ENCODE measurements around the gene FER.
"Not testable (repeated sequence)": the region's sequence is repeated elsewhere in the genome, so short reads cannot be mapped to it uniquely, and the experiment has no call there.

FER gene

GRCh38 chr5:108747774-108748400 lies at the start of gene FER:
Gene FER (plus strand): TSS chr5:108747897. CDS start chr5:108798183, 50,286 bp downstream.
- DNase-seq = peak; percentile 32

DNA sequence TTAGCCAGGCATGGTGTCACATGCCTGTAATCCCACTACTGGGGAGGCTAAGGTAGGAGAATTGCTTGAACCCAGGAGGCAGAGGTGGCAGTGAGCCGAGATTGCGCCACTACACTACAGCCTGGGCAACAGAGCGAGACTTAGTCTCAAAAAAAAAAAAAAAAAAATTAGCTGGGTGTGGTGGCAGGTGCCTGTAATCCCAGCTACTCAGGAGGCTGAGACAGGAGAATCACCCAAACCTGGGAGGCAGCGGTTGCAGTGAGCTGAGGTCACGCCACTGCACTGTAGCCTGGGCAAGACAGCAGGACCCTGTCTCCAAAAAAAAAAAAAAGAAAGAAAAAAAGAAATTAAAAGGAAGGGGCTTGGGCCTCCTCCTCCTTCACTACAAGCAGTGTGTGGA lies 47.3 kb upstream of the FER start:
- not testable (repeated sequence) for DNase-seq

DNA sequence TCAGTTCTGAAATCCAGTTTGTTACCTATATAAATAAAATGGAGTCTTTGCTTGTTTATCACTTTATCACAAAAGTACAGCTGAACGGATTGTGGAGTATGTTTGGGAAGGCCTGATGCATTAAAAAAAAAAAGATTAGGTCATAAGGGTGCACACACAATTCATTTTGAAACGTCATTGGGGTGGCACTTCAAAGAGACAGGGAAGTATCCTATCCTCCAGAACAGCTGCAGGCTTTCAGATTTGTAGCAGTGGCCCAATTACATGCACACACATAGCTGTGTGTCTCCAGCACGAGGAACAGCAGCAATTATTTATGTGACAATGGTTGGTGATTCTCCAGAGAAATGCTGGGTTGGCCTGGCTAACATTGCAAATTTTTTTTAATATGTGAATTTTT lies 46.8 kb upstream of the FER start:
- DNase-seq = peak; percentile 69

GRCh38 chr5:108702546-108702945 lies 45.2 kb upstream of the FER start:
- DNase-seq = no peak

- DNase-seq = peak; percentile 66
Observed at GRCh38 chr5:108703313-108703712, 44.4 kb upstream of the FER start.

- DNase-seq = no peak
Observed at GRCh38 chr5:108707141-108707540, 40.6 kb upstream of the FER start.

- peak; percentile 50 for DNase-seq
Observed at GRCh38 chr5:108711898-108712297, 35.8 kb upstream of the FER start.

- no peak for DNase-seq
Observed at GRCh38 chr5:108715408-108715807, 32.3 kb upstream of the FER start.

DNA sequence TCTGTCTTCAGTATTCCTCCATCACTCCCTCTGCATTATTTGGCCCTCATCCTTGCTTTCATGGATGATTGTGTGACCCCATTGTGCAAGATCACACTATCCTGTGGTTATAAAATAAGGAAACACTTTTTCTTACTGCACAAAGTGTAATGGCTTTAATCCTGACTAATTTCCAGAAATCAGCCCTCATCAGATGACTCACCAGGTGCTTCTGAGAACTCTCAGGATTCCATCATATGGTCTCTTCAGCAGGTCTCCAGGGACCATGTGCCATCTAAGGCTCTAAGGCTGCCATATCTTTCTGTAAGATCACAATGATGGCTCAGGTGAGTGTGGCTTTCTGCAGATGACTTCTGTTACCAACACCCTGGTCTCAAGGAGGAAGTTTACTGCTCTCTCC lies 27.3 kb upstream of the FER start:
- DNase-seq = no peak

DNA sequence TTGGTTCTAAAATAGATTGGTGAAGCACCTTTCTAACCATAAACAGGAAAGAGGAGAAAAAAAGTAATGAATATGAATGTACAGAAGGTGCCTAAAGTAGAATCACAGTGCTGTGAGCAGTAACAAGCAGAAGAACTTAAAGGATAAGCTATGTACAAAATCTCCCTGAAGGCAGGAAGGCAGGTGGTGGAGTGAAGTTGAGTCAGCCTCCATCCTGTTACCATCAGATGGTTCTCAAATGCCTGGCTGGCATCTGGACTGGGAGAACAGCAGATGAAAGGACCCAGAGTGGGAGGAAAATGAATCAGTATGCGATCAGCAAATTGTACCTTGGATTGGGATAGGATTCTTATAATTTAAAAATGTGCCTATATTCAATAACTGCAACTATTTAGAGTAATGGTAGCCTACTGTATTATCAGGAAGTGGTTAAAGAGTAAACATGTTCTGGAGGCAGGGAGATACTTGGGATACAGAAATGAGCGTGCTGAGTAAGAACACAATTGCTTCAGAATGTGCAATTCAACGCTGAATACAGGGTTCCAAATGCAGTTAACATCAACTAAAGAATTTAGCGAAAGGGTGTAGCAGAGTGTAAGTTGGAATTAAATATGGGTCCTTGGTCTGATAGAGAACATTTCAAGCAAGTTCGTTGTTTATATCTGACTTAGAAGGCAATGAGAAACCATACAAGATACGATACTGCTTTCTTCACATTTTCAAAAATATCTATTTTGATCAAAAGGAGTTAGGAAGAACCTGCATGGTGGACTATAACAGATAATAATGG lies 21.1 kb upstream of the FER start:
- DNase-seq = peak; percentile 55

DNA sequence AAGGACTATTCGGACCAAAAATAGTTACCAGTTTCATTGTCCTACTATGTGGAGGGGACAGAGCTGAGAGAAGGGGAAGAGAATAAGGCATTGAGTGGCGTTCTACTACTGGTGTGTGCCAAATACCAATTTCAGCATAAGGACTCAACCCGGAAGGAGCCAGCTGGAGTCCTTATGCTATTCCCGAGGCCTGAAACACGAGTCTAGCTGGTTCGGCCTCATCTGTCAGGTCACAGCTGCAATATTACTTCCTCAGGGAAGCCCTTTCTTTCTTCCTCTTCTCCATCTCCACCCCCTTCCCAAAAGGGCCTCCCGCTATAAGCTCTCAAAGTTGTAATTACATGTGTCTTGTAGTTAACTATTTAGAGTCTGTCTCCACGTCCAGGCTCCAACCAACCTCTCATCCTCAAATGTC lies 20.5 kb upstream of the FER start:
- peak; percentile 87 for DNase-seq

- DNase-seq = peak; percentile 96
Observed at GRCh38 chr5:108727651-108728565, 19.8 kb upstream of the FER start.

- DNase-seq = no peak
Observed at GRCh38 chr5:108728566-108729241, 19.0 kb upstream of the FER start.

DNA sequence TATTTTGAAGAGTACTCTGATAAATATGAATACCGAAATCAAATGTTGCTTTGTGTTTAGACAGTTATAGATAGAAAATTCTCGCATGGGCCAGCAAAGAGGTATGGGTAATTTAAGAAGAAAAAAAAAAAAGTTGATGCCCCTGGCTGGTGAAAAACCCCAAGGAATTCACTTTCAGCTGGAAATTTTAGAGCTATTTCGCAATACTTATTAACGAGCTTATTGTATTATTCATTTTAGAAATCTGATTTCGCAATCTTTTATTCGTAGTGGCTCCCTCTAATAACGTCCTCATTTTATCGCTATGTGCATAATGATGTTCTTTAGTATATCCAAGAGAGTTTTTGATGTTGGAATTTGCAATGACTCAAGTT lies 18.5 kb upstream of the FER start:
- no peak for DNase-seq

DNA sequence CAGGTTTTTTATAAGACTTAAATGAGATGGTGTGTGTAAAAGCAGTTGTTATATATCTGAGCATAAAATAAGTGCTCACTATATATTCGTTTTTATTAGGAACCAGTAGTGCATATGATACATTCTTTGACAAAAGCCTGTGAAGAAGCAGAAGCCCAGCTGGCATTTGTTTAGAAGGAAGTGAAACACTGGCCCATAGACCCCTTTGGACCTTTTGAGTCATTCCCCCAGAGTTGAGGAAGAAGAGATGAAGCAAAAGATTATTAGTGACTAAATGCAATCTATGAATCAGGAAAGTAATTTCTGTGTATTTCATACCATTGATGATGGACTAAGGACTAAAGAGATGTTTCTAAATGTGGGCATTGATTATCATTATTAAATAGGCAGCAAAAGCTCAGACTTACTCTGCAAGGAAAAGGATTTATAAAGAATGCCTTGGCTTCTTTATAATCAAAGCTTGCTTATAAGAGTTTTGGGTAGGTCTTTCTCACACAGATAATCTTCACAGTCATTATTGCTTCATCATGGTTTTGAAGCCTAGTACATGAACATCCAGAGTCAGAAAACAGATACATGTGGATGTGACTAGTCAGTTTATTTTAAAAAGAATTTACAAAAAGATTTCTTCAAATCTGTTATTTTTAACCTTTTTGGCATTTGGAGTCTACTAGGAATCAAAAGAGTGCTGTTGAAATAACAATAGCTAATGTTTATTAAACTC lies 16.9 kb upstream of the FER start:
- no peak for DNase-seq

DNA sequence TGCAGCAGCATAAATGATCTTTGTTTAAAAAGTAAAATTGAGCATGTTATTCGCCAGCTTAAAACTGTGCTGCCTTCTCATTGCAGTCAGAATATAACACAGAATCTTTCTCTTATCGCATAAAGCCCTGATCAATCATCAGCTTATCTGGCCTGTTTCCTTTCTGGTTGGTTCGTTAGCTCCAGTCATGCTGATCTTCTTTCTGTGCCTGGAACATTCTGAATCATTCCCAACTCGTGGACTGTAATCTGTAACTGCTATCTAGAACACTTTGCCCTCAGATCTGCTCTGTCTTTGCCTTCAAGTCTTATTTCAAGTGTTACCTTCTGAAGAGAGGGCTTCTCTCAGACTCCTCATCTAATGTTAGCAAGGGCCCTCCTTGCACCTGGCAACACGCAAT lies 11.9 kb upstream of the FER start:
- no peak for DNase-seq

DNA sequence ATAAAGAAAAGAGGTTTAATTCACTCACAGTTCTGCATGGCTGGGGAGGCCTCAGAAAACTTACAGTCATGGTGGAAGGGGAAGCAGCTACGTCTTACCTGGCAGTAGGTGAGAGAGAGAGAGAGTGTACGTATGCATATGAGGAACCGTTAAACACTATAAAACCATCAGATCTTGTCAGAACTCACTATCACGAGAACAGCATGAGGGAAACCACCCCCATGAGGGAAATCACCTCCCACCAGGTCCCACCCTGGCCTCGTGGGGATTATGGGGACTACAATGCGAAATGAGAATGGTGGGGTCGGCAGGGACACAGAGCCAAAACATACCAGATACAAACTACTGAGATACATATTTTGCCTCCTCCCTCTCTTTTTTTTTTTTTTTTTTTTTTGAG lies 10.8 kb upstream of the FER start:
- no peak for DNase-seq

DNA sequence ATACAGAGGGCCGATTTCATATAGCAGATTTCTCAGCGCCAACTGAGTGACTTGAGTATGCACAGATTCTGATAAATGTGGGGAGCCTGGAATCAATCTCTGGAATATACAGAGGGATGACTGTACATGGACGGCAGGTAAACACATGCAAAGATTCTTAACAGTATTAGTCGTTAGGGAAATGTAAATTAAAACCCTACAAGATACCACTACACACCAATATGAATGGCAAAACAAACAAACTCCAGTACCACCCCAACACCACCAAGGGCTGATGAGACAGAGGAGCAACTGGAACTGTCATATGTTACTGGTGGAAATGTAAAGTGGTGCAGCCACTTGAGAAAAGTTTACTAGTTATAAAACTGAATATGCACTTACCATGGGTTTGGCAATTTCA lies 8.3 kb upstream of the FER start:
- no peak for DNase-seq

DNA sequence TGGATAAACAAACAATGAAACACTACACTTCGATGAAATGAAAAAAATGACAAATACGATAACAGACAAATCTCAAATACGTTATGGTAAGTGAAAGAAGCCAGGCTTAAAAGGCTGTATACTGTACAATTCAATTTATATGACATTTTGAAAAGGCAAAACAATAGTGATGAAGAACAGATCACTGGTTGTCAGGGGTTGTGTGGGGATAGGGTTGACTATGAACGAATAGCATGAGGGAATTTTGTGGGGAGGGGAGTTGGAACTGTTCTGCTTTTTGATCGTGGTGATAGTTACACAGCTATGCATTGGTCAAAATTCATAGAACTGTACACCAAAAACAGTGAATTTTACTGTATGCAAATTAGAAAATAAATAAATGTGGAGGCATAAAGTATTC lies 7.8 kb upstream of the FER start:
- no peak for DNase-seq

GRCh38 chr5:108743319-108743718 lies 4.4 kb upstream of the FER start:
- DNase-seq = no peak

- DNase-seq = no peak
Observed at GRCh38 chr5:108743846-108744245, 3.9 kb upstream of the FER start.

- DNase-seq = no peak
Observed at GRCh38 chr5:108747111-108747773, 455 bp upstream of the FER start.

Data from NCI-H69 (cell line).